ENCODE measurements around the gene DGKQ. TPM values are rescaled to one million over a fixed set of nuclear protein-coding genes. Genes with fewer than 3 reads are reported as not detected.

DGKQ gene
- total RNA-seq, 1 experiment from 2014 or later, result 22.0 TPM

- POLR2A ChIA-PET, result no interaction called here
- CTCF ChIA-PET, result no interaction called here
- no peaks in the 10 kb centered on the region for H3K36me3 ChIP-seq (ENCODE audit: control insufficient read depth in 1 of 2, insufficient read depth in 2 of 2, low read length in 2 of 2)
- H3K27ac ChIP-seq (ENCODE audit: low read depth, low read length), result no peak overlapping the region
- H2AFZ ChIP-seq (ENCODE audit: low read depth, low read length, poor library complexity, severe bottlenecking), result no peak overlapping the region
- no peaks in the 10 kb centered on the region for H4K20me1 ChIP-seq (ENCODE audit: insufficient read depth)
- RAD21 ChIA-PET (ENCODE audit: low non-redundant PET in 1 of 2, low total read pairs in 2 of 2, uncharacterized antibody in 2 of 2, unreplicated experiment in 2 of 2), result no interaction called here
- TF ChIP-seq YY1 (IDR thresholded peaks at IDR 0.05; ENCODE audit: extremely low read depth, insufficient replicate concordance, low read depth, low read length) (no peak), CEBPB (IDR thresholded peaks at IDR 0.05; ENCODE audit: low read depth) (no peak), JUND (IDR thresholded peaks at IDR 0.05) (no peak), EZH2phosphoT487 (IDR thresholded peaks at IDR 0.05; ENCODE audit: borderline replicate concordance) (no peak), SP1 (IDR thresholded peaks at IDR 0.05; ENCODE audit: low read depth) (no peak), SIN3A (IDR thresholded peaks at IDR 0.05; ENCODE audit: low read depth) (no peak)
- TF ChIP-seq, protein P1, sequence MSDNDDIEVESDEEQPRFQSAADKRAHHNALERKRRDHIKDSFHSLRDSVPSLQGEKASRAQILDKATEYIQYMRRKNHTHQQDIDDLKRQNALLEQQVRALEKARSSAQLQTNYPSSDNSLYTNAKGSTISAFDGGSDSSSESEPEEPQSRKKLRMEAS (IDR thresholded peaks at IDR 0.05), result no peak
- TF ChIP-seq, protein P2, sequence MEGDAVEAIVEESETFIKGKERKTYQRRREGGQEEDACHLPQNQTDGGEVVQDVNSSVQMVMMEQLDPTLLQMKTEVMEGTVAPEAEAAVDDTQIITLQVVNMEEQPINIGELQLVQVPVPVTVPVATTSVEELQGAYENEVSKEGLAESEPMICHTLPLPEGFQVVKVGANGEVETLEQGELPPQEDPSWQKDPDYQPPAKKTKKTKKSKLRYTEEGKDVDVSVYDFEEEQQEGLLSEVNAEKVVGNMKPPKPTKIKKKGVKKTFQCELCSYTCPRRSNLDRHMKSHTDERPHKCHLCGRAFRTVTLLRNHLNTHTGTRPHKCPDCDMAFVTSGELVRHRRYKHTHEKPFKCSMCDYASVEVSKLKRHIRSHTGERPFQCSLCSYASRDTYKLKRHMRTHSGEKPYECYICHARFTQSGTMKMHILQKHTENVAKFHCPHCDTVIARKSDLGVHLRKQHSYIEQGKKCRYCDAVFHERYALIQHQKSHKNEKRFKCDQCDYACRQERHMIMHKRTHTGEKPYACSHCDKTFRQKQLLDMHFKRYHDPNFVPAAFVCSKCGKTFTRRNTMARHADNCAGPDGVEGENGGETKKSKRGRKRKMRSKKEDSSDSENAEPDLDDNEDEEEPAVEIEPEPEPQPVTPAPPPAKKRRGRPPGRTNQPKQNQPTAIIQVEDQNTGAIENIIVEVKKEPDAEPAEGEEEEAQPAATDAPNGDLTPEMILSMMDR (IDR thresholded peaks at IDR 0.05 in 2 of 3, conservative IDR thresholded peaks at IDR 0.05 in 1 of 3; ENCODE audit: borderline replicate concordance in 1 of 3, insufficient read depth in 1 of 3, low read depth in 2 of 3, low read length in 2 of 3), result no peak
- BruUV-seq (replicated peaks), result no TSS peak
- no peaks in the 10 kb centered on the region for H3K9me3 ChIP-seq (ENCODE audit: control insufficient read depth in 1 of 2, insufficient read depth in 1 of 2, low read depth in 1 of 2, low read length in 2 of 2)
- peaks cover 9 to 24% of the 10 kb centered on the region in 2 experiments; a peak in 3 of 4 replicates for H3K4me1 ChIP-seq (ENCODE audit: control insufficient read depth in 1 of 2, insufficient read depth in 2 of 2, low read length in 2 of 2)
- H3K79me2 ChIP-seq (ENCODE audit: insufficient read depth, low read length), result no peaks in the 10 kb centered on the region
- no peak overlapping the region for H3K4me3 ChIP-seq (replicated peaks in 1 of 2; ENCODE audit: low read depth in 1 of 2, low read length in 2 of 2)
- DNase-seq (ENCODE audit: low read depth, low spot score) (no peak), ATAC-seq (no peak)
- no peaks in the 10 kb centered on the region for H3K9me2 ChIP-seq (ENCODE audit: insufficient read depth)
- H3K4me2 ChIP-seq (ENCODE audit: low read length), result no peak overlapping the region
- intact Hi-C loops (cut with micrococcal nuclease), result no loop called here
- H3K27me3 ChIP-seq (ENCODE audit: insufficient read depth, low read length), result no peaks in the 10 kb centered on the region
- no peak overlapping the region for H3K9ac ChIP-seq (ENCODE audit: low read length)
Measured at GRCh38 chr4:974668-975067, 1.3 kb upstream of the DGKQ start.
